HG03280 (cell line): ENCODE data around the gene ALS2CL.
"Not testable (repeated sequence)": the region's sequence is repeated elsewhere in the genome, so short reads cannot be mapped to it uniquely, and the experiment has no call there.

ENCODE experiments used
- ATAC-seq: cut with Tn5 transposase; IDR thresholded peaks from one replicate; pipeline ENCODE4 v1.9.1; 2021; ENCODE audit warnings: mild to moderate bottlenecking, moderate library complexity; ENCODE audit not compliant: unreplicated experiment

ALS2CL gene

DNA sequence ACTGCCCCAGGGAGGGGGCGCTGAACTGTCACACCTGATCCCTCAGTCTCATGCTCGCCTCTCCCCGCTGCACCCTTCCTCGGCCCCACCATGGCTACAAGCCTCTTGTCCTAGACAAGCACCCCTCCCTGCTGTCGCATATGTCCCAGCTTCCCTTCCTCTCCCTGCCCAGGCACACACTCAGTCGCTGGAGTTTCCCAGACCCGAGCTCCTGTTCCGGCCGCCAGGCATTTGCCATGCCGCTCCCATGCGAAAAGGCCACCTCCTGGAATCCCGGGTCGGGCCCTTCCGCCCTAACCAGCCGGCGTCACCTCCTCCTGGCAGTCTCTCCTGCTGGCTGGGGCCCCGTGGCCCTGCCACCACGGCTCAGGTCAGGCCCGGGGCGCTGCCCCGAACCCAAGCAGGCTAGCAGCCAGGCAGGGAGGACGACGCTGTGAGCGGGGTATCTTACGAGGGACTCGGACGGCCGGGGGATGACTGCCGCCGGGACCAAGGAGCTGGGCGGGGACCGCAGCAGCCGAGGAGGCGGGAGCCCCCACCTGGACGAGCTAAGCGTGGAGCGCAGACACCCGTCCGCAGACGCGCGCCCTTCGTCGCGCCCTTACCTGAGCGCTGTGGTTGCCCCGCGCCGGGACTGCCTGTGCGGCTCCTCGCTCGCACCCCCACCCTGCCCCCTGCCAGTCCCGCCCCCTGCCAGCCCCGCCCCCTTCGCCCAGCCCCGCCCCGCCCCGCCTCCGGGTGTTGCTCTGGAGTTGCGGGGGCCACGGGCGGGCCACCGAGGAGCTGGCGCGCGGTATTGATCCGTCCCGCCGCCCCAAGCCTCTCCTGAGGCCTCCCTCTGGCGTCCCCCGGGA, at the start of gene ALS2CL:
ALS2CL (minus strand) TSS at position 642 of the 854 bp plus-strand sequence. CDS start 4,239 bp downstream, outside the sequence.
- ATAC-seq = no peak

GRCh38 chr3:46742992-46743585, 49.6 kb upstream of the ALS2CL start:
- ATAC-seq = no peak

- not testable (repeated sequence) for ATAC-seq
Observed at GRCh38 chr3:46739565-46739964, 46.1 kb upstream of the ALS2CL start.

- no peak for ATAC-seq
Observed at GRCh38 chr3:46737329-46737731, 43.9 kb upstream of the ALS2CL start.

DNA sequence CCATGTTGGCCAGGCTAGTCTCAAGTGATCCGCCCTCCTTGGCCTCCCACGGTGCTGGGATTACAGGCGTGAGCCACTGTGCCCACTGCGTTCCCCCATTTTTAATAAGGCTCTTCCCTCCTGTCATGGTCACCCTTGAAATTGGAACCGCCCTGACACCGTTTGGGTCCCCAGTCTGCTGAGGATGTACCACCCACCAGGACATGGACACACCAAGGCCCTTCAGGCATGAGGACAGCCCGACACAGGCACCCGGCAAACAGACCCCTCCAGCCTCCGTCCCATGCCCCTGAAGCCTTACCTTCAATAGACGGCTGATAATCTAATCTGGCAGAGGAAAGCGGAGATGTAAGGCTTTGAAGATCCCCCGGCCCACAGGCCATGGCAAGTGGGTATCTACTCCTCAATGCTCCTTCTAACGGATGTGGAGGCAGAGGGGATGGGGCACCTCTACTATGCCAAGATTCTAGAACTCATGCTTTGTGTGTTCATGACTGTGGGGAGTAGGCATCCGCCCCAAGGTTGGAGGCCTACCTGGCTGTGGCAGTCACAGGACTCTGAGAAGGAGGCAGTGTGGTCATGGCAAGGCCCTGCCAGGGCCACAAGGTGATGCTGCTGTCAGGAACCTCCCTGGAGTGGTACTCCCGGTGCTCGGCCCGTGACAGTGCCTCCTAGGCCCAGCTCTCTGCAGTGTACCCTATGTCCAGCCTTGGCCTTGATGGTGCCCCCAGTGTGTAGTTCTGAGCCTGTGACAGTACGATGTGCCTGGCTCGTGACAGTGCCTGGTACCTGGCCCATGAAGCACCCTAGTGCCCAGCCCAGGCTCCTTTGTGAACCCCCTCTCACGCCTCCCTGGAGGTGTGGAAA, 42.8 kb upstream of the ALS2CL start:
- ATAC-seq = no peak

- no peak for ATAC-seq
Observed at GRCh38 chr3:46734773-46735172, 41.3 kb upstream of the ALS2CL start.

GRCh38 chr3:46733026-46733800, 39.7 kb upstream of the ALS2CL start:
- ATAC-seq = no peak

DNA sequence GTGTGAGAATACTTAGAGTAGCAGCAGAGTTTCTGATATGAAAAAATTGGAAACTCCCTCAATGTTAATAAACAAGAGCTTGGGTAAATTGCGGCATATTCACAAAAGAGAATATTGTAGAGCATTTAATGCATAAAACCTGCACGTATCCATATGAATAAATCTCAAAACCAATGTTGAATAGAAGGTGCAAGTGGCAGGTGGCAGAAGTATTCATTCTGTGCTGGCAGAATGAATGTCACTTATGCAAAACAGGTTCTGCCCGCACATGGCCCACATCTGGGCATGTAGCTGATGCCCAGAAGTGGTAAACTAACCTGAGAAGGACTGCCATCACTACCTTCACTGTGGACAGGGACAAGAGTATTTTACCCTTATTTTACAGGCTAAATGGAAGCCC, 38.3 kb upstream of the ALS2CL start:
- ATAC-seq = no peak

DNA sequence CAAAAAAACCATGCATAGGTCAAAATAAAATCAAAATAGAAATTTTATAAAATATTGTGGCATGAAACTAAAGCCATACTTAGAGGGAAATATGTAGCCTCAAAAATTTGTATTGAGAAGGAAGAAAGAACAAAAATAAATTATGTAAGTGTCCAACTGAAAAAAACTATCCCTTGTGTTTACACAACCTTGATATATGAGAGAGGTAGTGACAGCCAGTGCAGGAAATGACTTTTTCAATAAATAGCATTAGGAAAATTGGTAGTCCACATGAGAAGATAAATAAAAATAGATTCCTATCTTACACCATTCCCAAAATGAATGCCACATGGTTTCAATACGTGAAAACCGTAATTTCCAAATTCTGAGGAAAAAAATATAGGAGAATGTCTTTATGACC, 37.3 kb upstream of the ALS2CL start:
- no peak for ATAC-seq

- no peak for ATAC-seq
Observed at GRCh38 chr3:46729038-46729437, 35.6 kb upstream of the ALS2CL start.

GRCh38 chr3:46725621-46726314, 32.3 kb upstream of the ALS2CL start:
- no peak for ATAC-seq

GRCh38 chr3:46724424-46724823, 30.9 kb upstream of the ALS2CL start:
- ATAC-seq = no peak

DNA sequence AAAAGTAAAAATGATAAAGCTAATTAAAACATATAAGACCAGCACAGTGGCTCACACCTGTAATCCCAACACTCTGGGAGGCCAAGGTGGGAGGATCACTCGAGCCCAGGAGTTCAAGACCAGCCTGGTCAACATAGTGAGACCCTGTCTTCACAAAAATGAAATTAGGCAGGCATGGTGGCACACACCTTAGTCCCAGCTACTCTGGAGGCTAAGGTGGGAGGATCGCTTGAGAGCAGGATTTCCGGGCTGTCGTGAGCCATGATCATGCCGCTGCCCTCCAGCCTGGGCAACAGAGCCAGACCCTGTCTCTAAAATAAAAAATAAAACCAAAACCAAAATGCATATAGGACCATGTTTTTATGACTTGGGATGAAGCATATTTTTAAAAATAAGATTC, 29.0 kb upstream of the ALS2CL start:
- no peak for ATAC-seq

DNA sequence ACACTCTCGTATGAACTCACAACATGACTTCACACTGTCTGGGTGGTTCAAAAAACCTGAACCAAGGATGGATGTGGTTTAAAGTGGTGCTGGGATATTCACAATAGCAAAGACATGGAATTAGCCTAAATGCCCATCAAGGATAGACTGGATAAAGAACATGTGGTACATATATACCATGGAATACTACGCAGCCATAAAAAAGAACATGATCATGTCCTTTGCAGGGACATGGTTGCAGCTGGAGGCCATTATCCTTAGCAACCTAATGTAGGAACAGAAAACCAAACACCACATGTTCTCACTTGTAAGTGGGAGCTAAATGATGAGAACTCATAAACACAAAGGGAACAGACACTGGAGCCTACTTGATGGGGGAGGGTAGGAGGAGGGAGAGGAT, 27.5 kb upstream of the ALS2CL start:
- ATAC-seq = no peak

- no peak for ATAC-seq
Observed at GRCh38 chr3:46719735-46720271, 26.3 kb upstream of the ALS2CL start.

- no peak for ATAC-seq
Observed at GRCh38 chr3:46719044-46719565, 25.6 kb upstream of the ALS2CL start.

DNA sequence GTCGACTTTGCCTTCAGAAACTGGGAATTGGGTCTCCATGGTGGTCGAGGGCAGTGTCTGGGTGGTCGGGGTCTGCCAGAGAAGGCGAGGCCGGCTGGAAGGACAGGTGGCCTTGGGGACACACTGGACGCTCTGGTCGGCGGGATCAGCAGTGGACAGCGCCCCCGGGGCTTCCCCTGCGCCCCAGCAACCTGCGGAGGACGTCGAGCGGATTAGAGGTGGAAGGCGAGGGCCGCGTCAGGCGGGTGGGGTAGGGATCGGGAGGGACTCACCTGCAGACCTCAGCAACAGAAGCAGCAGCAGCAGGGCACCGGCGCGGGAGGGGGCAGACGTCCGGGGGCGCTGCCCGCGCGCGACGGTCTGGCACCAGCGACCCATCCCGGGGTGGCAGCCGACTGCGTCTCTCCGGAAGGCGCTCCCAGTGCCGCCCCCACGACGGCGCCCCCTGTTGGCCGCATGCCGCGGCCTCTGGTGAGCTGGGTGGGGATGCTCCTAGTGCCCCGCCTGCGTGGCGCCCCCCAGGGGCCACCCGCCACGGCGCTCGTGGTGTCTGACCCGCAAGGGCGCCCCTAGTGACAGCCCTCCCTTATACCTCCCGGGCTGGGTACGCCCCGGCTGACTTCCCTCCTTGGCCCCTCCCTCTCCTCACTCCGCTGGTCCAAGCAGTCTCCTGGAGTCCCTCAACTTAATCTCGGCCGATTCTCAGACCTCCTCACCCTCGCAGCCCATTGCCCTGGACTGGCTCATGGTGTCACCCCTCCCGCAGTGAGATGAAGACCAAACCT, 24.2 kb upstream of the ALS2CL start, which contains the start of gene PRSS50:
PRSS50 (minus strand) TSS at position 423 of the 785 bp plus-strand sequence; CDS start at position 378, 45 bp downstream.
- no peak for ATAC-seq
